Ecto neural progenitor cell (in vitro differentiated cells): ENCODE data around the gene INSRR.

Source experiments
- DNase-seq: peaks from one replicate; pipeline ENCODE4 v3.0.0-alpha.2; 2018; ENCODE audit warnings: low spot score

Gene INSRR

DNA sequence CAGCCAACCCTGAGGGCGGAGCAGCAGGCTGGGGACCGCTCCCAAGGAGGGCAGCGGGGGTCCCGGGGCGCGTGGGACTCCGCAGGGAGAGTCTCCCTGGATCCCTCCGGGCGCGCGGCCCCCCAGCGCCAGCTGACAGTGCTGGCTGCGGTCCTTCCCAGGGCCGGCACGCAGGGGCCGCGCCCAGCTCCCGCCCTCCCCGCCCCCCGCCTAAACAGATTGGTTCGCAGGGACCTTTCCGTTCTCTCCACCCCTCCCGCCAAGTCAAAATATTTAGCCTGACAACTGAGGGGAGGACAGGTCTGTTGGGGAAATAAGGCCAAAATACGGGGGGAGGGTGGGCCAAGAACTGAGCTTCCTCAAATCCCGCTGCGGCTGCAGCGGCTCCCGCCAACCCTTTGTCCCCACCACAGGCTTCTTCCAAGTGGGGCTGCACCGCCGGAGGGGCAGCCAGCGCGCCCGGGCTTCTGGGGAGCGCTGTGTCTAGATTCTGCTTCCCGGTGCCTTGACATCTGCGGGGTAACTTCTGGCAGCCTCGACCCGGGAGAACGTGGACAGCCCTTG, at the start of gene INSRR:
TSS of gene INSRR (minus strand) at position 159 of the 564 bp plus-strand sequence. CDS start 496 bp downstream, outside the sequence.
- DNase-seq, result peak; percentile 61

DNA sequence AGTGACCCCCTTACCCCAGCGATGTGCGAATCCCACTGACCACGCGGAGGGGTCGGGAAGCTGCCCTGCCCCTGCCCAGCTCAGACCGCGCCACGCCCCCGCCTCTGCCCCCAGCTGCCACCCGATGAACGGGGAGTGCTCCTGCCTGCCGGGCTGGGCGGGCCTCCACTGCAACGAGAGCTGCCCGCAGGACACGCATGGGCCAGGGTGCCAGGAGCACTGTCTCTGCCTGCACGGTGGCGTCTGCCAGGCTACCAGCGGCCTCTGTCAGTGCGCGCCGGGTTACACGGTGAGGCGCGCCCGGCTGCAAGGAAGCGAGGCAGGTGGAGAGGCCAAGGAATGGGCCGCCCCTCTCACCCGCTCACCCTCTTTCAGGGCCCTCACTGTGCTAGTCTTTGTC, 49.6 kb upstream of the INSRR start:
- DNase-seq, result no peak

DNA sequence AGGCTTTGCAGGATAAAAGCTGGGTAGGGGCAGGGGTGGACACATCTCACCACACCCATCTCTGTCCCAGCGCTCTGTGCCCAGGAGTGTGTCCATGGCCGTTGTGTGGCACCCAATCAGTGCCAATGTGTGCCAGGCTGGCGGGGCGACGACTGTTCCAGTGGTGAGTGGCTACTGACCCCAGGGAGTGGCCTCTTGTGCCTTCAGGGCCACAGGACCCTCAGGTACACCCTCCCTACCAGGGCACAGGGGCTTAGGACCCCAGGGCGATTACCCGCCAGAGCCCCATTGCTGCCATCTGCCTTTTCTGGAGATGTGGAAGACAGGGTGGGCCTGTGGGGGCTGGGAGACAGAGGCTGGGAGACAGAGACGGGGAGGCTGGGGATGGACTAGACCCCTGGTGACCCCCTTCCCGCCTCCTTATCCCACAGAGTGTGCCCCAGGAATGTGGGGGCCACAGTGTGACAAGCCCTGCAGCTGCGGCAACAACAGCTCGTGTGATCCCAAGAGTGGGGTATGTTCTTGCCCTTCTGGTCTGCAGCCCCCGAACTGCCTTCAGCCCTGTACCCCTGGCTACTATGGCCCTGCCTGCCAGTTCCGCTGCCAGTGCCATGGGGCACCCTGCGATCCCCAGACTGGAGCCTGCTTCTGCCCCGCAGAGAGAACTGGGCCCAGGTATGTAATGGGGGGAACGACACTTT, 47.4 kb upstream of the INSRR start:
- DNase-seq, result no peak

DNA sequence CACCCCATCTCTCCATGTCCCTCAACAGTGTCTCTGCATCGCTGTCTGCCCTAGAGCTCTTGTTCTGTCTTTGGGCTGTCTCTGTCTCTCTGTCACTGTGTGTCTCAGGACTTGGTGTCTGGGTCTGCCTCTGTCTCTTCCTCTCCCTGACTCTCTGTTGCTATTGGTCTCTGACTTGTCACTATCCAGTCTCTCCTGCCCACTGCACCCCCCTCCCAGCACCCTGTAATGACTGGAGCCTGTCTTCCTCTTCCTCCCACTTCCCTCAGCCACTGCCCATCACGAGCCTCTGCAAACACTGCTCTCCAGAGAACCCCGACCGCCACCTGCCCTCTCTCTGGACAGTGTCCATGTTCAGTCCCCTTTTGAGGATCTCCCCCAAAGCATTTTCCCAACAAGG, 46.7 kb upstream of the INSRR start:
- DNase-seq, result no peak

DNA sequence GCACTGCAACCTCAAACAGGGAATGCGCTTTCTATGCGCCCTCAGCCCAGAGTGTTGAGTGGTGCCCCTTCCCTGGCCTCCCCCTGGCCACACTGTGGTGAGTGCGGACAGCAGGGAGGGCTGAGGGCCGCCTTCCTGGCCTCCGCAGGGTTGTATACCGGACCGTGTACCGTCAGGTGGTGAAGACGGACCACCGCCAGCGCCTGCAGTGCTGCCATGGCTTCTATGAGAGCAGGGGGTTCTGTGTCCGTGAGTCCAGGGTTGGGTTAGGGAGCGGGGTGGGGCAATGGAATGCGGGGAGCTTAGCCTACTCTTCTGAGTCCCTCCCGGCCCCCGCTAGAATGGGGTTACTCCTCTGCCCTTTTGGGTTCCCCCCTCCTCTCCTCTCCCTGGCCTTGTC, 46.3 kb upstream of the INSRR start:
- no peak for DNase-seq

DNA sequence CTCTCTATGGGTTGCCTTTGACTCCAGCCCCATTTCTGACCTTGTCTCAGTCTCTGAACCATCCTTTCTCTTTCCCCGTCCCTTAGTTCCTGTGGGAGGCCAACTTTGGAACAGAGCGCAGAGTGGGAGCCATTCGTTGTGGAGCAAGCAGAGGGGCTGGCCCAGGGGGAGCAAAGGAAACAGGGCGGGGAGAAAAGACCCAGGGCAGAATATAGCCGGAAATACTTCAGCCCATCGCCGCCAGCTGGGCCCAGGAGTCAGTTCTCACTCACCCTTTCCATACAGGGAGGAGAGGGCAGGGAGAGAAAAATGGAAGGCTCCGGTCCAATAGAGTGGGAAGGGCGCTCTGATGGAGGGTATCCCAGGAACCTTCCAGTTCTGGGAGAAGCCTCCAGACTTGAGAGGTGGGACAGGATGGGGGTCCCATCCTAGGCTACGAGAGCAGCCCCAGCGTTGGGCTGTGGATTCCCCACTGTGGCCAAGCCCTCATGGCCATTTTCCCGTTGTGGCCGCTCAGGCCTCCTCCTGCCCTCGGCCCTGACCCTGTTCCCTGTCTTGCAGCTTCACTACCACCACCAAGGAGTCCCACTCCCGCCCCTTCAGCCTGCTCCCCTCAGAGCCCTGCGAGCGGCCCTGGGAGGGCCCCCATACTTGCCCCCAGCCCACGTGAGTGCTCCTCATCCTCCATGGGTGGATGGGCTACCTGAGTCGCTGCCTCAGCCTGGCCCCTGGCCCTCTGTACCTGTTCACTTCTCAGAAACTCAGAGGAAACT, 45.5 kb upstream of the INSRR start:
- DNase-seq, result no peak

DNA sequence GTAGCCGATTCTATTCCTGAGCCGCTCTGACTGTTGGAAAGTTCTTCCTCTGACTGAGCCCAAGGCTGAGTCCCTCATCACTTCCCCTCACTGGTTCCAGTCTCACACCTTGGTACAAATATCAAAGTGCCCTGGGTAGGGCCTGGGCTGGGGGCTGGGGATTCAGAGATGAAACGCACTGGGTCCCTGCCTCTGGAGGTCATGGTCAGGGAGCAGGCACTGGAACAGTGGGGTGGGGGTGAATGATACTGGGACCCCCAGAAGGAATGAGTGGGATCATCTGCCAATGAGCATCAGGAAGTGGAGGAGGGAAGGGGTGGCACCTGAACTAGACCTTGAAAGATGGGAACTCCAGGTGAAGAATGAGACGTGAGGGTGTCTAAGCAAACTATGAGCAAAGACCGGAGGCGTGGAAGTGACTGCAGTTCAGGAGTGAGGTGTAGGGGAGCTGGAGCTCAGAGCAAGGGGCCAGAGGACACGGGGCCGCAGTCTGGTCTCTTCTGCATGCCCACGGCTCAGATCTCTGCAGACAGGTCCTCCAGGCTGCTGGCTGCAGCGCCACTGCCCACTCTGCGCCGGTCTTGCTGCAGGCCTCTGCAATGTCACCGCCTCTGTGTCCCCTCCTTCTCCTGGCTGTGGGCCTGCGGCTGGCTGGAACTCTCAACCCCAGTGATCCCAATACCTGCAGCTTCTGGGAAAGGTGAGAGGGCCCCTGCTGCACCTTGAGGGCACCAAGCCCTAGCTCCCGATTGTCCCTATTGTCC, 44.6 kb upstream of the INSRR start:
- no peak for DNase-seq

DNA sequence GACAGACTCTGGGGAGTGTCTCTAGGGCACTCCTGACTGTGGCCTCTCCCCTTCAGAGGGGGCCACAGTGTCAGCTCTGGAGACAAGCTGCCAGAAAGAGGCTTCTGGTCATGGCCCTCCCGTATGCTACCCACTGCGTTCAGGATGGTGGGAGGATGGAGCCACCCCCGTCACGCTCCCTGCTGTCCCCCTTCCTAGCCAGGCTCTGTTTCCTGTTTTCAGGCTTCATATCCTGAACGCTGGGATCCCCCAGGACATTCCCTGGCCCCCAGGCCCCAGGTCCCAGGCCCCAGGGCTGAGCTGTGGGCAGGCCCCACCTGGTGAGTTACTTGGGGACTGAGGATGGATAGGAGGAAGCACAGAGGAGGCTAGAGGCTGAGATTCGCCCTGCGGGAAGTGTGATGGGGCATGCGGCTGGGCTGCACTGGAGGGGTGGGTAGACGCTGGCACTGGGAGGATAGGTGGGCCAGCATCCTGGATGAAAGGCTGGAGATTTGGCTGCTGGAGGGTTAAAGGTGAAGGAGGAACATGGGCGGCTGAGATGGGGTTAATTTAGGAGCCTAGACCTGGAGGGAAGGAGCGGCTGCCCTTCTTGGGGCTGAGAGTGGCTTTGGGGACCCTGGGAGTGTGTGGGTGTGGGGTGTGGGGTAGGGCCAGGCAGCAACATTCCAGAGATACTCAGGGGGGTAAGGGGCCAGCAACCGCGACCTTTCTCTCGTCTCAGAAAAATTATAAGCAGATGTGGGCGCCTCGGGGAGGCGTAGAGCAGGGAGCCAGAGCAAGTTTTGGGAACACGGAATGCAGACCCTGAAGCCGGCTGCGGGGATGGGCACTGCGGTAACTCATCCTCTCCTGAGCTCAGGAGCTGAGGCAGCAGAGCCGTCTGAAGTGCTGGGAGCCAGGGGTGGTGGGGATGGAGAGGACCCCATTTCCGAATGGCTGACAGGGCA, 43.3 kb upstream of the INSRR start:
- DNase-seq, result no peak

DNA sequence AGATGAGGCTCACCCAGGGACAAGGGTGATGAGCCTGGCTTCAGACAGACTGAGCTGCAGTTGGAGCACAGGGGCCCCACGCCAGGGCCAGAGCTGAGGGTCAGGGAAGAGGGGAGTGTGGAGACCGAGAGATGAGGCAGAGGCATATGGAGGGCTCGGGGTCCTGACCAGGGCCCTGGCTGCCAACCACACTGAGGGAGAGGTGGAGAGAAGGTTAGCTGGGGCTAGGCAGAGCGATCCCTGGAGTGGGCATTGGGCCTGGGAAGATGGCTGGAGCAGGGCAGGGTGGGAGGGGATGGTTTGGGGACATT, 42.6 kb upstream of the INSRR start:
- no peak for DNase-seq

DNA sequence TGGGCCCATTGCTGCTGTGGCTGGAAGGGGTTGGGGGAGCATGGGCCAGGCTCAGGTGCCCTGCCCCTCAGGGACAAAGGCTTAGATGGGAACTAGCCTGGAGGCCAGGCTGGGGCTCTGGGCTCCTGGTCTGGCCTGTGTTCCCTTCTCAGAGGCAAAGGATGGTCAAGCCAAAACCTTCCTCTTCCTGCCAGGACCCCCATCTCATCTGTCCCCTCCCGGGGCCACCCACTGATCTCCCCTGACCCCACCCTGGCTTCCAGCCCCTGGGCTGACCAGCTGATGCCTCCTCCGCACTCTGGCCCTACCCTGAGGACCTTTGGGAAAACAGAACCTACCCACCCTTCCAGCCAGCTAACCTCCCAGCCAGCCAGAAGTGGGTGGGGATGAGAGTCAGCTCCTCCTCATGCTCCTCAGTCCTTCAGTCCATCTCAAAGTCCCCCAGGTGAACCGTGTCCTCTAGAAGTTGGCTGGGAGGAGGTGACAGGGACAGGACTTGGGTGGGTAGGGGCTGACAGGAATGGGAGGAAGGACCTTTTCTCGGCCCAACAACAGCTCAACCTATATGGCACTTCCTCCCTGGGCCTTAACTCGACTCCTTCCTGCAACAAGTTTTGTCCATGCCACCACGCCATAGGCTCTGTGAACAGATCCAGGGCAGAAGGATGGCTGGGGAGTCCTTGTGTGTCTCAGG, 42.1 kb upstream of the INSRR start:
- DNase-seq, result no peak

DNA sequence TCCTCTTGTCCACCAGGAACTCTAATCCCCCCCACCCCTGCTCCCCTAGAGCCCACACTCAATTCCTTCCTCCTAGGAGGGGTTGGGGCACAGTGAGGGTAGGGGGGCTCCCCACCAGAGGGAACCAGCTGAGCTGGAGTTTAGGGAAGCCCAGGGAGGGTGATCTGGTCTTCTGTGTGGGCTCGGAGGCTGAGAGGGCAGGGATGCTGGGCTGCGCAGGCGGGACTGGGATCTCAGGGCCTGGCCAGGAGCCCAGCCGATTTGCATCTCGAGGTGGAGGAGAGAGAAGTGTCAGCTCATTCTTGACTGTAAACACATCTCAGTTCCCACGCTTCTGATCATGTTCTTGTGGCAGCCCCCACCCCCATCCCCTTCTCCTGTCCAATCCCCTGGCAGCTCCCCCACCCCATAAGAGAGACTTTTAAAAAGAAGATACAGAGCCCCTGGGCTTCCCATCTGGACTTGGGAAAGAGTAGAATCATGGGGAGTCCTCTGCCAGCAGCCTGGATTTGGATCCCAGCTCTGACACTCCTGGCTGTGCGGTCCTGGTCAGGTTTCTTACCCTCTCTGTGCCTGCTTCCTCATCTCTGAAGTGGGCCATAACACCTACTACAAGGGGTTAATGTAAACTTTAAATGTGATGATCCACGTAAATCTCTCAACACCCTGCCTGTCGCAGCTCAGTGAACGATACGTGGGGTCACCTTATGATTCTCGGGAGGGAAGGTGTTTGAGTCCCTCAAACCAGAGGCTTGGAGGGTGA, 41.2 kb upstream of the INSRR start:
- DNase-seq, result no peak

DNA sequence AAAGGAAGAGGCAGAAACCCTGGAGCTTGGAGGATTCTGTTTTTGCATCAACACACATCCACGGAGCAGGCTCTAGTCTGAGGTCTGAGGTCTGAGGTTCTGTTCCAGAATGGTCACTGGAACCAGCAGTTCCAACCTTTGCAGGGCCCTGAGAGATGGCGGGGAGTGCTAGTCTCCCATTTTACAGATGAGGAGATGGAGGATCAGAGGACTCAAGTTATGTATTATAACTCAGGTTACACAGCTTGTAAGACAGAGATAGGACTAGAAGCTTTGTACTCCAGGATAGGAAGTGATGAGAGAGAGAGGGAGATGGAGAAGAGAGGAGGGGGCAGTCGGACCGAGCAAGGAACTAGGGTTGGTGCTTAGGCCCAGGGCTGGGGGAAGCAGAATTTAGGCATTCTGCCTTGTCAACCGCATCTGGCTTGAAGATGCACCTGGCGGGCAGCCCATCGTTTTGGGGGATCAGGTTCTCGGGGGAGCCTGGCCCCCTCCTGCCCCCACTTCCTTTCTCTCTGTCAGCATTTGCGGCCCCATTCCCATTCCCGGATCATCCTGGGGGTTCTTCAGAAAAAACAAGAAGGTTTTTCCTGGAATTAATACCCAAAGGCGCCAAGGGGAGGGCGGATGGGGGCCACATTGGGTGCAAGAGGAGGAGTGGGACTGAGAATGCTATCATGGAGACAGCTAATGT, 40.2 kb upstream of the INSRR start:
- no peak for DNase-seq

DNA sequence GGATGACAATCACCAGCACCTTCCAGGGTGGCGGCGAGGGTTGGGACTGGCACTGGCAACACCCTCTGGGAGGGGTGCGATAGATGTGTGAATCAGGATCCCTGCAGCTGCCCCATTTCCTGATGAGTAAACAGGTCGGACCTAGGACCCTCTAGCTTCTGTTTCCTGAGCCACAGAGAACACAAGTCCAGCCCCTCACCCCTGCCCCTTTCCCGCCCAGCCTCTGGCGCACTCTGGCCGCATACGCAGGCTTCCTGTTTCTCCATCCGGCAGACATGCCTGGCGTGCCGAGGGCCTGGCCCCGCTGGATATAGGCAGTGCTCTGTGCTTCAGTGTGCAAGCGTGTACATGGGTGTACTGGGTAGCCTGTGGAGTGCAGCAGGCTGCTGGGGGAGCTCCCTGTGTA, 39.2 kb upstream of the INSRR start:
- DNase-seq, result no peak

DNA sequence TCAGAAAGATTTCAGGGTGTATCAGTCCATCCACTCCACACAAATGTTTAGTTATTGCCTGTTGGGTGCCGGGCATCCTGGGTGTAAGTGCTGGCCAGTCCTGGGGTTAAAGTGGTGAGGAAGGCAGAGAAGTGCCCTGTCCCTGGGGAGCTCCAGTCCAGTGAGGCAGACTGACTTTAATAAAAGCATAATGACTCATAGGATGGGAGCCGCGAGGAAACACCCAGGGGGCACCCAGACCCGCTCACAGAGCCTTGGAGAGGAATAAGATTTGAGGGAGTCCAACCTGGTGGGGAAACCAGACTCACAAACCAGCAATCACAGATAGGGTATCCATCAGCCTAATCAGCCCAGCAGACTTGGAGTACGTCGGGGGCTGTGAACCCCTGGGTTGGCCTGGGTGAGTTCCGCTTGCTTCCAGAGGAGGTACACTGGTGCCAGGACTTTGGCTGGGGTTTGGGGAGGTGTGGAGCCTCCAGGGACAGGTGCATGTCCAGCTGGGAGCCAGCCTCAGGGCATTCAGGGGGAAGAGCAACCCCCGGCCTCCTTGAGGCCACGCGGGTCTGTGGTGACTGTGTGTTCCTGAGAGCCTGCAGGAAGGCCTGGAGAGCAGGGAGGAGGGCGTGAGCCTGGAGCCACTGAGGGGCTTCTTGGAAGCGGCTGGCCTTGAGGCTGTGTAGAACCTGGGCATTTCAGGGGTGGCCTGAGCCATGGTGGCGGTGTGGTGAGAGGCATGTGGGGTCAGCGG, 38.3 kb upstream of the INSRR start:
- no peak for DNase-seq

DNA sequence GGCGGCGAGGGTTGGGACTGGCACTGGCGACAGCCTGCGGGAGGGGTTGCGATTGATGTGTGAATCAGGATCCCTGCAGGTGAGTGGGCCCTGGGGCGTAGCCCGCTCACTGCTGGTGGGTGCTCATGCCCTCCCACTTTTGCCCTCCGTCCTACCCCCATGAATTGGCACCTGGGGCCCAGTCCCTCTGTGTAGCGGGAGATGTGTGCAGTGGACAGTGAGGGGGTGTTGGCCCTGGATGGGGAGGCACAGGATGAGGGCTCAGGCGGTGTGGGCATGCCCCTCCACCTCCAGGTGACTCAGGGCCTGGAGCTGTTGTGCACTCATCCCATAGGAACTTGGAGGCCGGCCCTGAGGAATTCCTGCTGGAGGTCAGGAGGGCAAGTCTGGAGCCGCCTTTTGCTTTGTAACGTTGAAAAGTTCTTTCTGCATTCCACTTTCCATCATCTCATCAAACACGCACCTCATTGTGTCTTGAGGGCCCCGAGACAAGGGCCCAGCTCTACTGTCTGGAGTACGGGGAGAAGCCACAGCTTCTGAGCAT, 37.6 kb upstream of the INSRR start:
- no peak for DNase-seq

DNA sequence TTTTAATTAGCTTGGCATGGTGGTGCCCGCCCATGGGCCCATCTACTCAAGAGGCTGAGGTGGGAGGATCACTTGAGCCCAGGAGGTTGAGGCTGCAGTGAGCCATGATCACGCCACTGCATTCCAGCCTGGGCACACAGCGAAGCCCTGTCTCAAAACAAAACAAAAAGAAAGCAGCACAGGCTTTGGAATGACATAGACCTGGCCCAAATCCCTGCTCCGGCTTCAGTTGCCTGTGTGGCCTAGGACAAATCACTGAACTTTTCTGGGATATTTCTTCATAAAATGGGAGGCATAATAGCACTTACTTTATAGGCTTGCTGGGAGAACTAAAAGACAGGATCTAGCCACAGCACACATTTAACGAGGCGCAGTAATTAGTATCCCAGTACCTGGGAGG, 37.0 kb upstream of the INSRR start:
- DNase-seq, result no peak

DNA sequence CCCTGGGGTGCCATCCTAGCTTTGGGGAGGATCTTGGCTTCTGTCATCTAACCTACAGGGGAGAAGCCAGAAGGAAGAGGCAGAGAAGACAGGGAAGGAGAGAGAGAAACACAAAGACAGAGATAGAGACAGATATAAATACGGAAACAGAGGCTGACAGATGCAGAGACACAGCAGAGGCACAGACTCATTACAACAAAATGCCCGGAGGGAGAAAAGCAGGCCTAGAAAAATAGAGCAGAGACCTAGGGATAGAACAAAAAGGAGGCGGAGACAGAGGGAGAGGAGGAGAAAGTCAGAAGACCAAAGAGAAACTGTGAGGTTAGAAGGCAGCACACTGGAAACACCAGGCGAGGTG, 36.5 kb upstream of the INSRR start:
- no peak for DNase-seq

DNA sequence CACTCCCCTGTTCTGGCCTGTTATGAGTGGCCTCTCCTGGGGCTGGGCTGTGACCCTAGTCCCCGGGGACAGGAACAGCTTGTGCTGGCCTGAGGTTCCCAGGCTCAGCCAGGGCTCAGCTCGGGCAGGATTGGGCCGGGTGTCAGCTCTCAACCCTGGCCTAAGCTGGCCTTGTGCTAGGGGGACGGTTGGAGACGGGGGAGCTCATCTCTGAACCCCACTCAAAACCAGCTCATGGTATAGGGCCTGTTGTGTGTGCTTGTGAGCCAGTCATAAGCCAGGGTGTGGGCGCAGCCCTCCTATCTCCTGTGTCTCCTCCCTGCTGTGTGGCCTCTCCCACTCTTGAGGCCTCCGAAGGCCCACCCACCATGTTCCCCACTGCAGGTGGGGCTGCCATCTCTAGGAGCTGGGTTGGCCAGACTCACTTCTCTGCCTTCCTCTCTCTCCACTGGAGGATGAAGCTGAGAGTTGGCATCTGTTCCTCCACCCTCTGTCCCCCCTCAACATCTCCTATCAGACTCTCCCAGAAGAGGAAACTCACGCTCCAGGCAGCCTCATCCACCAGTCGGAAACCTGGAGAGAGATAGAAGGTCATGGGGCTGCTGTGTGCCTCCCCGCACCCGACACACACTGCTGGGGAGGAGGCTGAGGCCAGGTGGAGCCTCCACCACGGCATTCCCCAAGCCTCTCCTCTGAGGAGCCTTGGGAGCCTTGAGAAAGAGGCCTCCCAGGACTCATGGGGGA, 36.0 kb upstream of the INSRR start:
- no peak for DNase-seq
